Karpas-422 (cell line): Measurements from ENCODE around the gene ETF1. TPM values are rescaled to one million over a fixed set of nuclear protein-coding genes. Genes with fewer than 3 reads are reported as not detected.
A peak's percentile ranks its signal among the peaks of the same experiment; 100 is the strongest.
"Not testable (repeated sequence)": the region's sequence is repeated elsewhere in the genome, so short reads cannot be mapped to it uniquely, and the experiment has no call there.

Source experiments
- DNase-seq: peaks from one replicate; pipeline ENCODE4 v3.0.0-alpha.2; 2015
- H2AFZ ChIP-seq: fragments of 200-600 bp; sonication (generic); 2 replicates; pipeline ENCODE4 v1.6.1; 2014; ENCODE audit warnings: antibody characterized with exemption, low read length, mixed read lengths
- H3K27ac ChIP-seq: fragments of 200-600 bp; sonication (generic); 2 replicates; pipeline ENCODE4 v1.5.1; 2014; ENCODE audit warnings: mild to moderate bottlenecking, low read length, moderate library complexity
- H3K27me3 ChIP-seq: fragments of 200-600 bp; sonication (generic); 2 replicates; pipeline ENCODE4 v1.6.1; 2014; ENCODE audit warnings: low read length, mixed read lengths
- H3K36me3 ChIP-seq: fragments of 200-600 bp; sonication (generic); 2 replicates; pipeline ENCODE4 v1.6.1; 2014; ENCODE audit warnings: low read length, mixed read lengths; ENCODE audit not compliant: insufficient read depth
- H3K4me1 ChIP-seq: fragments of 200-600 bp; sonication (generic); 2 replicates; pipeline ENCODE4 v1.6.1; 2014; ENCODE audit warnings: mild to moderate bottlenecking, low read length, mixed read lengths
- H3K4me2 ChIP-seq: fragments of 200-600 bp; sonication (generic); 2 replicates; pipeline ENCODE4 v1.6.1; 2014; ENCODE audit warnings: low read length, low read depth, mild to moderate bottlenecking; ENCODE audit not compliant: poor library complexity, severe bottlenecking
- H3K4me3 ChIP-seq: fragments of 200-600 bp; sonication (generic); 2 replicates; pipeline ENCODE4 v1.5.1; 2014; ENCODE audit warnings: mild to moderate bottlenecking, antibody characterized with exemption, low read length, mixed read lengths
- H3K79me2 ChIP-seq: fragments of 200-600 bp; sonication (generic); 2 replicates; pipeline ENCODE4 v1.6.1; 2014; ENCODE audit warnings: mild to moderate bottlenecking, low read length, mixed read lengths
- H3K9ac ChIP-seq: fragments of 200-600 bp; sonication (generic); 2 replicates; pipeline ENCODE4 v1.6.0; 2014; ENCODE audit warnings: low read length
- H3K9me2 ChIP-seq: fragments of 200-600 bp; sonication (generic), shearing (Covaris generic); replicated peaks from 2 replicates; pipeline ENCODE4 v1.6.0; 2014; ENCODE audit warnings: mild to moderate bottlenecking, low read length, moderate library complexity; ENCODE audit not compliant: insufficient read depth
- H3K9me3 ChIP-seq: fragments of 300-700, 200-600 bp; sonication (generic); 2 replicates; pipeline ENCODE4 v1.6.1; 2014; ENCODE audit warnings: low read length, mixed read lengths
- H4K20me1 ChIP-seq: fragments of 200-600 bp; sonication (generic); 2 replicates; pipeline ENCODE4 v1.6.1; 2014; ENCODE audit warnings: mild to moderate bottlenecking, antibody characterized with exemption, low read length, low read depth; ENCODE audit not compliant: insufficient read depth
- total RNA-seq: library from RNA; depleted of rRNA; stranded (reverse); fragments of >200 nt; shearing (Covaris generic); gene quantifications from 2 replicates; pipeline ENCODE4 v1.2.3, GENCODE V29; 2014; ENCODE audit warnings: low replicate concordance

Gene ETF1
- total RNA-seq, 1 experiment from 2014 or later, result 100 TPM

- no peak overlapping the region for H3K9ac ChIP-seq
- H3K4me1 ChIP-seq, result no peaks in the 10 kb centered on the region
- H3K4me2 ChIP-seq, result no peak overlapping the region
- peaks cover 70% of the 10 kb centered on the region for H3K36me3 ChIP-seq
- H4K20me1 ChIP-seq, result peaks cover 13% of the 10 kb centered on the region
- no peaks in the 10 kb centered on the region for H3K9me2 ChIP-seq
- no peak overlapping the region for H3K27ac ChIP-seq
- DNase-seq, result no peak
- H3K27me3 ChIP-seq, result no peaks in the 10 kb centered on the region
- H3K4me3 ChIP-seq, result no peak overlapping the region
- no peak overlapping the region for H2AFZ ChIP-seq
- H3K79me2 ChIP-seq, result peaks cover 43% of the 10 kb centered on the region
- H3K9me3 ChIP-seq, result no peaks in the 10 kb centered on the region
Observed at GRCh38 chr5:138514021-138514420, 29.0 kb downstream of the ETF1 start.

GRCh38 chr5:138508958-138509357 lies 34.1 kb downstream of the ETF1 start:
- no peak for DNase-seq
- Histone ChIP-seq H3K9ac (no peak overlapping the region), H3K4me1 (no peaks in the 10 kb centered on the region), H3K4me2 (no peak overlapping the region), H3K36me3 (peaks cover 52% of the 10 kb centered on the region), H3K27me3 (no peaks in the 10 kb centered on the region), H3K79me2 (peaks cover 11% of the 10 kb centered on the region), H3K27ac (no peak overlapping the region), H3K9me2 (no peaks in the 10 kb centered on the region), H3K9me3 (no peaks in the 10 kb centered on the region), H4K20me1 (peaks cover 21% of the 10 kb centered on the region; the same call in 1 of the 2 replicates), H3K4me3 (no peak overlapping the region), H2AFZ (no peak overlapping the region)

DNA sequence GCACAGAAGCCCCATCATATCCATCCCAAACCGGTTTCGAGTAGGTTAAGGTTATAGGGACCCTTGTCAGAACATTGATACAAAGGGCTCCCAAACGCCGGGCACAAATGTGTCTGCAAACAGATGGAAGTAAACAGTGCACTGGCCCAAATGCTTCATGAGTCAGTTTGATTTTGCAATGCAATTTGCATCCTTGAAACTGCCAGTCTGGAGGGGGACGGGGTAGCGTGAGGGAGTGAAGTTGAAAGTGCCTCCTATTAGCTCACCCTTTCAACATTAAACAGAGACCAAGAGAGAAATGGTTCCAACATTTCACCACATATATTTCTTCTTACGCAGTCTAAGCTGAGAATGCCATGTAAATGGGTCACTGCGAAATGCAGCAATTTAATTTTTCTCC lies 35.6 kb downstream of the ETF1 start:
- DNase-seq, H3K79me2 ChIP-seq, H3K4me1 ChIP-seq, H2AFZ ChIP-seq, H3K9me2 ChIP-seq, H3K27ac ChIP-seq, H3K9ac ChIP-seq, H3K4me3 ChIP-seq, H3K9me3 ChIP-seq, H3K27me3 ChIP-seq, H3K4me2 ChIP-seq: not testable (repeated sequence)
- Histone ChIP-seq H4K20me1 (peaks cover 21% of the 10 kb centered on the region; the same call in 1 of the 2 replicates), H3K36me3 (peaks cover 40% of the 10 kb centered on the region)

DNA sequence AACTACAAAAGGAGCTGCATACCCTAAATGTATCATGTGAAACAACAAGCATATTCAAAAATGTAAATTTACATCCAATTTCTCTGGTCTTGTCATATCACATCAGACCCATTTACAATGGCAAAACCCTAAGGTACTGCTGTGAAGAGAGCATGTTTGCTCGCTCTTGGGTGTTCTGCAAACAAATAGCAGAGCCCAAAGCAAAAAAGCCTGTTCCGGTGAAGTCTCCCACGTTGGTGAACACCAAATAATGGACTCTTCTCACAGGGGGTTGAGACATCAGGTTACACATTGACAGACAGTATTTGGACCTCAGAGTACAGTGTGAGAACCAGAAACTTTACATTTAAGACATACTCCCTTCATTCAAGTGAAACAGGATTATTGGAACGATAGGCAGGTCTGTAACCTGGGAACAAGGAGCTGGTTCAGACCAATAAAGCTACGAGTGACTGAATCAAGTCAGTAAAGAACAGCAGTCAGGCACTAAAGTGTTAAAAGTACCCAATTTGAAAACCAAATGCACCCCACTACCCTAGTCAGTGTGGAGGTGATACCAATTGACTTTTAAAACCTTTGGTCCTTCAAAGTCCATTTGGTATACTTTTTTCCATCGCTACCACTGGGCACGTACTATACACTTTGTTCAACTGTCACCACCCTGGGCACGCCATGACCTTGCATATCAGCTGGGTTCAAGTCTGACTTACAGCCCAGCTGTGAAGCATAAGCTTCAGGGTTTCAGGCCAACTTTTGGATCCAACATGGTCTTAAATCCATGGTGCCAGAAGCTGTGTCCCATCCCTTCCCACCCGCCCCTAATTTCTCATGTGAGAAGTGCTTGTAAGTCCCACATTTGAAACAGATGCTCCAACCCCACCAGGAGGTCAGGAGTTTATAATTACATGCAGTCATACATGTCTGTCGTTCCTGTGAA lies 36.4 kb downstream of the ETF1 start:
- H3K79me2 ChIP-seq, result peaks cover 5% of the 10 kb centered on the region
- H3K4me1 ChIP-seq, result no peaks in the 10 kb centered on the region
- H3K9me2 ChIP-seq, result no peaks in the 10 kb centered on the region
- peaks cover 34% of the 10 kb centered on the region for H3K36me3 ChIP-seq
- H2AFZ ChIP-seq, result no peak overlapping the region
- DNase-seq, result no peak
- no peak overlapping the region for H3K27ac ChIP-seq
- H3K9me3 ChIP-seq, result no peaks in the 10 kb centered on the region
- no peak overlapping the region for H3K4me3 ChIP-seq
- no peak overlapping the region for H3K4me2 ChIP-seq
- no peak overlapping the region for H3K9ac ChIP-seq
- H3K27me3 ChIP-seq, result no peaks in the 10 kb centered on the region
- peaks cover 19% of the 10 kb centered on the region; the same call in 1 of the 2 replicates for H4K20me1 ChIP-seq

GRCh38 chr5:138504799-138505198 lies 38.2 kb downstream of the ETF1 start:
- Histone ChIP-seq H3K79me2 (no peaks in the 10 kb centered on the region), H3K4me2 (no peak overlapping the region), H3K27ac (no peak overlapping the region), H3K36me3 (peaks cover 18% of the 10 kb centered on the region; the same call in 1 of the 2 replicates), H2AFZ (no peak overlapping the region), H3K9ac (no peak overlapping the region), H3K4me1 (no peaks in the 10 kb centered on the region), H3K9me3 (no peaks in the 10 kb centered on the region), H3K27me3 (no peaks in the 10 kb centered on the region), H3K9me2 (no peaks in the 10 kb centered on the region), H4K20me1 (peaks cover 18% of the 10 kb centered on the region; the same call in 1 of the 2 replicates), H3K4me3 (no peak overlapping the region)
- DNase-seq, result no peak

- Histone ChIP-seq H3K9me2 (no peaks in the 10 kb centered on the region), H3K27ac (no peak overlapping the region), H3K79me2 (no peaks in the 10 kb centered on the region), H3K4me3 (no peak overlapping the region), H3K4me2 (no peak overlapping the region), H3K9ac (no peak overlapping the region), H3K9me3 (no peaks in the 10 kb centered on the region), H3K36me3 (peaks cover 11% of the 10 kb centered on the region; the same call in 1 of the 2 replicates), H4K20me1 (peaks cover 13% of the 10 kb centered on the region; the same call in 1 of the 2 replicates), H3K27me3 (no peaks in the 10 kb centered on the region), H2AFZ (no peak overlapping the region), H3K4me1 (no peaks in the 10 kb centered on the region)
- peak; percentile 80 for DNase-seq
Observed at GRCh38 chr5:138503487-138504270, 39.4 kb downstream of the ETF1 start.

GRCh38 chr5:138502521-138502920 lies 40.5 kb downstream of the ETF1 start:
- Histone ChIP-seq H3K4me3 (no peak overlapping the region), H3K4me2 (no peak overlapping the region), H4K20me1 (peaks cover 6% of the 10 kb centered on the region; the same call in 1 of the 2 replicates), H3K79me2 (no peaks in the 10 kb centered on the region), H2AFZ (no peak overlapping the region), H3K27me3 (no peaks in the 10 kb centered on the region), H3K9me2 (no peaks in the 10 kb centered on the region), H3K27ac (no peak overlapping the region), H3K9me3 (no peaks in the 10 kb centered on the region), H3K4me1 (no peaks in the 10 kb centered on the region), H3K36me3 (no peaks in the 10 kb centered on the region; the same call in 1 of the 2 replicates), H3K9ac (no peak overlapping the region)
- no peak for DNase-seq

- Histone ChIP-seq H2AFZ (no peak overlapping the region), H3K4me1 (no peaks in the 10 kb centered on the region), H3K79me2 (no peaks in the 10 kb centered on the region), H4K20me1 (peaks cover 3% of the 10 kb centered on the region; the same call in 1 of the 2 replicates), H3K27ac (no peak overlapping the region), H3K9ac (no peak overlapping the region), H3K4me2 (no peak overlapping the region), H3K4me3 (no peak overlapping the region), H3K27me3 (no peaks in the 10 kb centered on the region), H3K9me3 (no peaks in the 10 kb centered on the region), H3K9me2 (no peaks in the 10 kb centered on the region), H3K36me3 (no peaks in the 10 kb centered on the region)
- DNase-seq, result no peak
Observed at GRCh38 chr5:138502121-138502520, 40.9 kb downstream of the ETF1 start.
